Progenitor cell of endocrine pancreas (in vitro differentiated cells): ENCODE measurements around the gene MARCO. TPM values are rescaled to one million over a fixed set of nuclear protein-coding genes. Genes with fewer than 3 reads are reported as not detected.

Source experiments
- DNase-seq: peaks from one replicate; pipeline ENCODE4 v3.0.0; 2021; ENCODE audit warnings: low spot score; ENCODE audit not compliant: unreplicated experiment
- H3K27ac Mint-ChIP-seq: 2 replicates; pipeline ENCODE4 v1.8.0; 2021; ENCODE audit warnings: mild to moderate bottlenecking, moderate library complexity, mixed read lengths
- H3K27me3 Mint-ChIP-seq: 2 replicates; pipeline ENCODE4 v1.8.0; 2021; ENCODE audit warnings: mixed read lengths
- H3K36me3 Mint-ChIP-seq: 2 replicates; pipeline ENCODE4 v1.8.0; 2022; ENCODE audit warnings: mixed read lengths; ENCODE audit not compliant: insufficient read depth
- H3K4me1 Mint-ChIP-seq: 2 replicates; pipeline ENCODE4 v1.8.0; 2021; ENCODE audit warnings: low read depth, mixed read lengths
- H3K4me3 Mint-ChIP-seq: 2 replicates; pipeline ENCODE4 v1.8.0; 2021; ENCODE audit warnings: low read depth, mild to moderate bottlenecking, moderate library complexity, mixed read lengths
- H3K9me3 Mint-ChIP-seq: 2 replicates; pipeline ENCODE4 v1.8.0; 2021; ENCODE audit warnings: low read depth, mixed read lengths
- CTCF ChIP-seq: fragments of 200-600 bp; sonication (generic); IDR thresholded peaks from one replicate; pipeline ENCODE4 v1.5.0; 2021; ENCODE audit warnings: antibody characterized with exemption, mild to moderate bottlenecking; ENCODE audit not compliant: unreplicated experiment
- total RNA-seq: library from RNA; stranded (reverse); gene quantifications from 2 replicates; pipeline ENCODE4 v1.2.1, GENCODE V29; 2021

The MARCO gene
- total RNA-seq, 1 donor from 2014 or later: not detected

GRCh38 chr2:118974103-118974993, 32.4 kb downstream of the MARCO start:
- Mint-ChIP-seq H3K27me3 (peaks cover 56% of the 10 kb centered on the region), H3K4me1 (no peaks in the 10 kb centered on the region), H3K36me3 (no peaks in the 10 kb centered on the region), H3K4me3 (no peak overlapping the region), H3K9me3 (peaks cover 3% of the 10 kb centered on the region), H3K27ac (no peak overlapping the region)
- no peak for DNase-seq
- TF ChIP-seq CTCF: no peak

GRCh38 chr2:118975133-118975532, 33.1 kb downstream of the MARCO start:
- DNase-seq: no peak
- H3K9me3 Mint-ChIP-seq: peaks cover 3% of the 10 kb centered on the region
- H3K4me1 Mint-ChIP-seq: no peaks in the 10 kb centered on the region
- no peak overlapping the region for H3K27ac Mint-ChIP-seq
- no peak overlapping the region for H3K4me3 Mint-ChIP-seq
- H3K27me3 Mint-ChIP-seq: peaks cover 62% of the 10 kb centered on the region
- no peak for TF ChIP-seq CTCF
- no peaks in the 10 kb centered on the region for H3K36me3 Mint-ChIP-seq

- no peak for DNase-seq
- no peaks in the 10 kb centered on the region for H3K4me1 Mint-ChIP-seq
- H3K27me3 Mint-ChIP-seq: peaks cover 54% of the 10 kb centered on the region
- no peaks in the 10 kb centered on the region for H3K36me3 Mint-ChIP-seq
- no peak overlapping the region for H3K4me3 Mint-ChIP-seq
- no peak overlapping the region for H3K27ac Mint-ChIP-seq
- no peak for TF ChIP-seq CTCF
- H3K9me3 Mint-ChIP-seq: peaks cover 3% of the 10 kb centered on the region
Observed at GRCh38 chr2:118978064-118978463, 36.1 kb downstream of the MARCO start.

GRCh38 chr2:118979152-118979861, 37.3 kb downstream of the MARCO start:
- H3K9me3 Mint-ChIP-seq: peaks cover 3% of the 10 kb centered on the region
- H3K36me3 Mint-ChIP-seq: no peaks in the 10 kb centered on the region
- H3K4me1 Mint-ChIP-seq: peaks cover 2% of the 10 kb centered on the region
- H3K27ac Mint-ChIP-seq: no peak overlapping the region
- no peak overlapping the region for H3K4me3 Mint-ChIP-seq
- no peak for TF ChIP-seq CTCF
- H3K27me3 Mint-ChIP-seq: peaks cover 46% of the 10 kb centered on the region
- DNase-seq: no peak

GRCh38 chr2:118980022-118980421, 38.0 kb downstream of the MARCO start:
- Mint-ChIP-seq H3K4me3 (no peak overlapping the region), H3K4me1 (peaks cover 2% of the 10 kb centered on the region), H3K9me3 (peaks cover 3% of the 10 kb centered on the region), H3K27me3 (peaks cover 42% of the 10 kb centered on the region), H3K36me3 (no peaks in the 10 kb centered on the region), H3K27ac (no peak overlapping the region)
- no peak for TF ChIP-seq CTCF
- DNase-seq: no peak
